WTC11 (cell line): Measurements from ENCODE around the gene RAC3. TPM values are rescaled to one million over a fixed set of nuclear protein-coding genes. Genes with fewer than 3 reads are reported as not detected.

Experiments used
- ATAC-seq: fragments of 200-7000 bp; cut with Tn5 transposase; 2 replicates; pipeline ENCODE4 v1.10.0; 2021; ENCODE audit warnings: mild to moderate bottlenecking, moderate library complexity
- Bru-seq: library from RNA; stranded (reverse); fragments of 400-500 nt; gene quantifications from one replicate; lab custom pipeline; 2021; lab: Mats Ljungman, UMichigan
- CTCF ChIA-PET: fragments of 300-600 bp; sonication (Branson Sonifier 250); formaldehyde crosslinking; loops from one replicate; lab custom pipeline; 2021; ENCODE audit warnings: antibody characterized with exemption; lab: Charles Lee
- POLR2A ChIA-PET: fragments of 350-600 bp; sonication (Branson Sonifier 250); formaldehyde crosslinking; loops from one replicate; lab custom pipeline; 2021; ENCODE audit warnings: antibody characterized with exemption; lab: Charles Lee
- DNase-seq: peaks from one replicate; pipeline ENCODE4 v3.0.0; 2021; ENCODE audit warnings: low spot score
- H3K27ac Mint-ChIP-seq: 2 replicates; pipeline ENCODE4 v1.8.0; 2021; ENCODE audit warnings: mixed read lengths
- H3K27me3 Mint-ChIP-seq: 2 replicates; pipeline ENCODE4 v1.8.0; 2021; ENCODE audit warnings: low read depth, mild to moderate bottlenecking, moderate library complexity, mixed read lengths
- H3K36me3 Mint-ChIP-seq: 2 replicates; pipeline ENCODE4 v1.8.0; 2021; ENCODE audit warnings: mixed read lengths
- H3K4me1 Mint-ChIP-seq: 2 replicates; pipeline ENCODE4 v1.8.0; 2022; ENCODE audit warnings: mixed read lengths
- H3K4me3 Mint-ChIP-seq: 2 replicates; pipeline ENCODE4 v1.8.0; 2021; ENCODE audit warnings: mild to moderate bottlenecking, moderate library complexity, mixed read lengths
- H3K9me3 Mint-ChIP-seq: 2 replicates; pipeline ENCODE4 v1.8.0; 2021; ENCODE audit warnings: mixed read lengths
- CREB1 ChIP-seq: sonication (generic); formaldehyde crosslinking; IDR thresholded peaks from 2 replicates; pipeline ENCODE4 v1.8.0; 2023; ENCODE audit warnings: mild to moderate bottlenecking, missing genetic modification reagents
- ETV6 ChIP-seq: sonication (generic); formaldehyde crosslinking; IDR thresholded peaks from 2 replicates; pipeline ENCODE4 v1.8.1; 2022; ENCODE audit warnings: mild to moderate bottlenecking, missing genetic modification reagents
- NFATC4 ChIP-seq: fragments of 250-450 bp; sonication (Bioruptor Pico); IDR thresholded peaks from 2 replicates; pipeline ENCODE4 v1.9.0; 2021; ENCODE audit warnings: mild to moderate bottlenecking
- TCF7 ChIP-seq: sonication (generic); formaldehyde crosslinking; IDR thresholded peaks from 2 replicates; pipeline ENCODE4 v1.8.0; 2022; ENCODE audit warnings: mild to moderate bottlenecking, low read depth, missing genetic modification reagents, moderate library complexity
- ZNF219 ChIP-seq: sonication (generic); formaldehyde crosslinking; IDR thresholded peaks from 2 replicates; pipeline ENCODE4 v1.8.0; 2023; ENCODE audit warnings: missing genetic modification reagents, mild to moderate bottlenecking, borderline replicate concordance
- long read RNA-seq, 3 experiments: library from RNA in 1 of 3; library from capped mRNA in 1 of 3; library from polyadenylated mRNA in 1 of 3; unstranded in 2 of 3; stranded (forward) in 1 of 3; transcript quantifications; one replicate each; pipeline ENCODE4 v2.0.0, GENCODE V29; 2021
- total RNA-seq: library from RNA; stranded (reverse); gene quantifications from 3 replicates; pipeline ENCODE4 v1.2.3, GENCODE V29; 2021
- TF ChIP-seq, protein P1 (sequence below): fragments of 250-450 bp; sonication (Bioruptor Pico); IDR thresholded peaks from 2 replicates; pipeline ENCODE4 v1.9.0; 2021; ENCODE audit warnings: mild to moderate bottlenecking, borderline replicate concordance
- TF ChIP-seq, protein P2 (sequence below): sonication (generic); formaldehyde crosslinking; IDR thresholded peaks from 2 replicates; pipeline ENCODE4 v1.8.0; 2022; ENCODE audit warnings: missing genetic modification reagents
- TF ChIP-seq, protein P3 (sequence below): sonication (generic); formaldehyde crosslinking; IDR thresholded peaks from 2 replicates; pipeline ENCODE4 v1.8.0; 2022; ENCODE audit warnings: mild to moderate bottlenecking, missing genetic modification reagents
- TF ChIP-seq, protein P4 (sequence below): sonication (generic); formaldehyde crosslinking; IDR thresholded peaks from 2 replicates; pipeline ENCODE4 v1.8.1; 2022; ENCODE audit warnings: low read depth, missing genetic modification reagents, borderline replicate concordance
- TF ChIP-seq, protein P5 (sequence below): sonication (generic); formaldehyde crosslinking; IDR thresholded peaks from 2 replicates; pipeline ENCODE4 v1.8.0; 2022; ENCODE audit warnings: mild to moderate bottlenecking, missing genetic modification reagents
- TF ChIP-seq, protein P6 (sequence below): fragments of 250-450 bp; sonication (Bioruptor Pico); IDR thresholded peaks from 2 replicates; pipeline ENCODE4 v1.9.0; 2021; ENCODE audit warnings: mild to moderate bottlenecking

The RAC3 gene
- 135 to 163 TPM (median 138 TPM) in 3 replicates for total RNA-seq
- Bru-seq, nascent RNA, result percentile 65 among the genes with signal in this experiment
- long read RNA-seq, experiment 1, transcript RAC3-201 (6 exons, 1,090 nt), result minor isoform, 13 of 39 reads
- long read RNA-seq, experiment 1, transcript RAC3-202 (5 exons, 831 nt), result major isoform, 18 of 39 reads
- long read RNA-seq, experiment 1, partial matches to known transcripts, result 2 of 39 reads
- long read RNA-seq, experiment 1, other reads (novel, unspliced or antisense), result 6 of 39 reads
- long read RNA-seq, experiment 2, transcript RAC3-201 (6 exons, 1,090 nt), result minor isoform, 55 of 195 reads
- long read RNA-seq, experiment 2, transcript RAC3-202 (5 exons, 831 nt), result major isoform, 58 of 195 reads
- long read RNA-seq, experiment 2, partial matches to known transcripts, result 45 of 195 reads
- long read RNA-seq, experiment 2, other reads (novel, unspliced or antisense), result 37 of 195 reads
- long read RNA-seq, experiment 3, transcript RAC3-202 (5 exons, 831 nt), result major isoform, 84 of 109 reads
- long read RNA-seq, experiment 3, partial matches to known transcripts, result 0 of 109 reads
- long read RNA-seq, experiment 3, other reads (novel, unspliced or antisense), result 23 of 109 reads

DNA sequence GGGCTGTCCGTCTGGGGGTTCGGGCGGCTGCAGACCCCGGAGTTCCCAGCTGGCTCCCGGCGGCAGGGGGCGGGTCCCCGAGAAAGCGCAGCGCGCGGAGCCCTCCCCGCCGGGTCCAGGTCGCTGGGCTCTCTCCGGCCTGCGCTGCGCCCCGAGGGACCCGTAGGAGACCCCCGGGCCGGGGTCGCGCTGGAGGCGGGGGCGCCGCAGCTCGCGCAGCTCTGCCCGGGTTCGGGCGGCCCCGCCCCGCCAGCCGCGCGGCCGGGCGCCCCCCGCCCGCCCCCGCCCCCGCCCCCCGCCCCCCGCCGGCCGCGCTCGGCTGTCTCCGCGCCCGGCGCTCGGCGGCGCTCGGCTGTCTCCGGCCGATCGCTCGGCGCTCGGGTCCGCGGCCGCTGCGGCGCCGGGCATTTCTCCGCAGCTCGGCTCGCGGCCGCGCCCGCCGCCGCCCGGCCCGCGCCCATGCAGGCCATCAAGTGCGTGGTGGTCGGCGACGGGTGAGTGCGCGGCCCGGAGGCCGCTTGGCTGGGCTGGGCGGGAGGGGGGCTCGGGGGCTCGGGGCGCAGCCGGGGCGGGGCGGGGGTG is at the start of gene RAC3:
Gene RAC3 (plus strand): TSS at position 376 of the 582 bp plus-strand sequence. CDS start 84 bp downstream, at position 460.
- TF ChIP-seq, protein P1, sequence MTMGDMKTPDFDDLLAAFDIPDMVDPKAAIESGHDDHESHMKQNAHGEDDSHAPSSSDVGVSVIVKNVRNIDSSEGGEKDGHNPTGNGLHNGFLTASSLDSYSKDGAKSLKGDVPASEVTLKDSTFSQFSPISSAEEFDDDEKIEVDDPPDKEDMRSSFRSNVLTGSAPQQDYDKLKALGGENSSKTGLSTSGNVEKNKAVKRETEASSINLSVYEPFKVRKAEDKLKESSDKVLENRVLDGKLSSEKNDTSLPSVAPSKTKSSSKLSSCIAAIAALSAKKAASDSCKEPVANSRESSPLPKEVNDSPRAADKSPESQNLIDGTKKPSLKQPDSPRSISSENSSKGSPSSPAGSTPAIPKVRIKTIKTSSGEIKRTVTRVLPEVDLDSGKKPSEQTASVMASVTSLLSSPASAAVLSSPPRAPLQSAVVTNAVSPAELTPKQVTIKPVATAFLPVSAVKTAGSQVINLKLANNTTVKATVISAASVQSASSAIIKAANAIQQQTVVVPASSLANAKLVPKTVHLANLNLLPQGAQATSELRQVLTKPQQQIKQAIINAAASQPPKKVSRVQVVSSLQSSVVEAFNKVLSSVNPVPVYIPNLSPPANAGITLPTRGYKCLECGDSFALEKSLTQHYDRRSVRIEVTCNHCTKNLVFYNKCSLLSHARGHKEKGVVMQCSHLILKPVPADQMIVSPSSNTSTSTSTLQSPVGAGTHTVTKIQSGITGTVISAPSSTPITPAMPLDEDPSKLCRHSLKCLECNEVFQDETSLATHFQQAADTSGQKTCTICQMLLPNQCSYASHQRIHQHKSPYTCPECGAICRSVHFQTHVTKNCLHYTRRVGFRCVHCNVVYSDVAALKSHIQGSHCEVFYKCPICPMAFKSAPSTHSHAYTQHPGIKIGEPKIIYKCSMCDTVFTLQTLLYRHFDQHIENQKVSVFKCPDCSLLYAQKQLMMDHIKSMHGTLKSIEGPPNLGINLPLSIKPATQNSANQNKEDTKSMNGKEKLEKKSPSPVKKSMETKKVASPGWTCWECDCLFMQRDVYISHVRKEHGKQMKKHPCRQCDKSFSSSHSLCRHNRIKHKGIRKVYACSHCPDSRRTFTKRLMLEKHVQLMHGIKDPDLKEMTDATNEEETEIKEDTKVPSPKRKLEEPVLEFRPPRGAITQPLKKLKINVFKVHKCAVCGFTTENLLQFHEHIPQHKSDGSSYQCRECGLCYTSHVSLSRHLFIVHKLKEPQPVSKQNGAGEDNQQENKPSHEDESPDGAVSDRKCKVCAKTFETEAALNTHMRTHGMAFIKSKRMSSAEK, result no peak
- TF ChIP-seq ETV6, result 0 out of 2 replicates have a peak, but pooled peaks have one; percentile 0
- ChIA-PET CTCF (interaction anchor here (0.9 to 5.7 kb wide), 22 partner anchors 12 to 269 kb away, joined by 4 to 119 read pairs (median 13); partner anchors contain the start of genes CENPX, FASN, GPS1 and LRRC45), POLR2A (interaction anchor here (0.8 to 1.1 kb wide), 3 partner anchors 8 to 28 kb away, joined by 3 to 5 read pairs (median 4); partner anchors contain the start of genes CENPX and LRRC45)
- Mint-ChIP-seq H3K4me1 (peaks cover 14% of the 10 kb centered on the region), H3K4me3 (peak within 1 kb of the TSS; percentile 73), H3K27ac (no peak within 1 kb of the TSS), H3K9me3 (no peaks in the 10 kb centered on the region), H3K36me3 (0 out of 2 replicates have a peak, but pooled peaks cover 6% of the 10 kb centered on the region), H3K27me3 (no peaks in the 10 kb centered on the region)
- peak; percentile 56 for DNase-seq
- peak; percentile 47 for ATAC-seq

DNA sequence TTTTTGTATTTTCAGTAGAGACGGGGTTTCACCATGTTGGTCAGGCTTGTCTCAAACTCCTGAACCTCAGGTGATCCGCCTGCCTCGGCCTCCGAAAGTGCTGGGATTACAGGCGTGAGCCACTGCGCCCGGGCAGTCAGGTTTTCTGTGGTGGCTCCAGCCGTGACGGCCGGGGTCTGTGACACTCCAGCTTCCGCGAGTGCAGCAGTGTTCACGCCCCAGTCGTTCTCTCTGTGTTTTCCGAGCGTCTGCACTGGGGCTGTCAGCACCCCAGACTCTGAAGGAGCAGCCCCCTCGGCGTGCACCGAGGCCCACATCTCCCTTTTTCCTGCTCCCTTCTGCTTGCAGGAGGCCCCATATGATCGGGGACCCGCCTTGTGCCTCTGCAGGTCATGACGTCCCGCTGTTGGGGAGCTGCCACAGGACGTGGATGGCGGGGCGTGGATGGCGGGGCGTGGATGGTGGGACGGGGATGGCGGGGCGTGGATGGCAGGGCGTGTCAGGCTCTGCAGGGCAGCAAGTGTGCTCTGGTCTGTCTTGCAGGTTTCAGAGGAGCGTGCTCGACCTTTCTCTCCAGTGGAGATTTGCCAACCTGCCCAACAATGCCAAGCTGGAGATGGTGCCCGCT is 48.4 kb upstream of the RAC3 start:
- Mint-ChIP-seq H3K27ac (no peak overlapping the region), H3K27me3 (no peaks in the 10 kb centered on the region), H3K9me3 (no peaks in the 10 kb centered on the region), H3K36me3 (peaks cover 29% of the 10 kb centered on the region), H3K4me3 (no peak overlapping the region), H3K4me1 (peaks cover 3% of the 10 kb centered on the region; the same call in 1 of the 2 replicates)
- TF ChIP-seq, protein P2, sequence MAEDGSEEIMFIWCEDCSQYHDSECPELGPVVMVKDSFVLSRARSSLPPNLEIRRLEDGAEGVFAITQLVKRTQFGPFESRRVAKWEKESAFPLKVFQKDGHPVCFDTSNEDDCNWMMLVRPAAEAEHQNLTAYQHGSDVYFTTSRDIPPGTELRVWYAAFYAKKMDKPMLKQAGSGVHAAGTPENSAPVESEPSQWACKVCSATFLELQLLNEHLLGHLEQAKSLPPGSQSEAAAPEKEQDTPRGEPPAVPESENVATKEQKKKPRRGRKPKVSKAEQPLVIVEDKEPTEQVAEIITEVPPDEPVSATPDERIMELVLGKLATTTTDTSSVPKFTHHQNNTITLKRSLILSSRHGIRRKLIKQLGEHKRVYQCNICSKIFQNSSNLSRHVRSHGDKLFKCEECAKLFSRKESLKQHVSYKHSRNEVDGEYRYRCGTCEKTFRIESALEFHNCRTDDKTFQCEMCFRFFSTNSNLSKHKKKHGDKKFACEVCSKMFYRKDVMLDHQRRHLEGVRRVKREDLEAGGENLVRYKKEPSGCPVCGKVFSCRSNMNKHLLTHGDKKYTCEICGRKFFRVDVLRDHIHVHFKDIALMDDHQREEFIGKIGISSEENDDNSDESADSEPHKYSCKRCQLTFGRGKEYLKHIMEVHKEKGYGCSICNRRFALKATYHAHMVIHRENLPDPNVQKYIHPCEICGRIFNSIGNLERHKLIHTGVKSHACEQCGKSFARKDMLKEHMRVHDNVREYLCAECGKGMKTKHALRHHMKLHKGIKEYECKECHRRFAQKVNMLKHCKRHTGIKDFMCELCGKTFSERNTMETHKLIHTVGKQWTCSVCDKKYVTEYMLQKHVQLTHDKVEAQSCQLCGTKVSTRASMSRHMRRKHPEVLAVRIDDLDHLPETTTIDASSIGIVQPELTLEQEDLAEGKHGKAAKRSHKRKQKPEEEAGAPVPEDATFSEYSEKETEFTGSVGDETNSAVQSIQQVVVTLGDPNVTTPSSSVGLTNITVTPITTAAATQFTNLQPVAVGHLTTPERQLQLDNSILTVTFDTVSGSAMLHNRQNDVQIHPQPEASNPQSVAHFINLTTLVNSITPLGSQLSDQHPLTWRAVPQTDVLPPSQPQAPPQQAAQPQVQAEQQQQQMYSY (CRISPR knock-in tag), result 0 out of 2 replicates have a peak, but pooled peaks have one; percentile 13
- no peak for TF ChIP-seq NFATC4 (CRISPR knock-in tag)
- ChIA-PET POLR2A (no interaction called here), CTCF (interaction anchor here (1.0 to 2.0 kb wide), 3 partner anchors 13 to 171 kb away, joined by 3 to 7 read pairs (median 3); partner anchors contain the start of gene RAC3)
- DNase-seq, result no peak
- ATAC-seq, result no peak

DNA sequence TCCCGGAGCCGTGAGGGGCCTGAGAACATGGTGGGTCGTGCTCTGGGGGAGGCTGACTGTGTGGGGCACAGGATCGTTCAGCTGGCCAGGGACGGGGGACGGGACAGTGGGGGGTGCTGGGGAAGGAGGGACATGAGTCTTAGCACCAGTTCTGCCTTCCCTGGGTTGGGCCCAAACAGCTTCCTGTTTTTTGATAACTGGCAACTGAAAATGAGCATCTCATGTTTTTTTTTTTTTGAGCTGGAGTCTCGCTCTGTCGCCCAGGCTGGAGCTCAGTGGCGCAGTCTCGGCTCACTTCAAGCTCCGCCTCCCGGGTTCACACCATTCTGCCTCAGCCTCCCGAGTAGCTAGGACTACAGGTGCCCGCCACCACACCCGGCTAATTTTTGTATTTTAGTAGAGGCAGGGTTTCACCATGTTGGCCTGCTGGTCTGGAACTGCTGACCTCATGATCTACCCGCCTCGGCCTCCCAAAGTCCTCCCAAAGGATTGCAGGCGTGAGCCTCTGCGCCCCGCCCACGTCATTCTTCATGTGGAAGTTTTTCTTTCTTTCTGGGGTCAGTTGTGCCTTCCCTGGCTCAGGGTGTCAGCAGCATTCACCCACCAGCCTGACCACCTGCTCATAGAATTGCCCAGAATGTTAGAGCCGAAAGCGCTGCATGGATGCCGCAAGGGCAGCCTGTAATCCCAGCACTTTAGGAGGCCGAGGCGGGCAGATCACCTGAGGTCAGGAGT is 47.7 kb upstream of the RAC3 start:
- POLR2A ChIA-PET, result interaction anchor here (0.5 to 0.7 kb wide), 2 partner anchors 9 to 129 kb away, joined by 3 read pairs; no protein-coding TSS in a partner anchor
- Mint-ChIP-seq H3K4me3 (no peak overlapping the region), H3K9me3 (no peaks in the 10 kb centered on the region), H3K4me1 (0 out of 2 replicates have a peak, but pooled peaks cover under 1% of the 10 kb centered on the region), H3K27ac (no peak overlapping the region), H3K27me3 (no peaks in the 10 kb centered on the region), H3K36me3 (peaks cover 29% of the 10 kb centered on the region)
- CTCF ChIA-PET, result interaction anchor here (0.6 to 2.0 kb wide), 5 partner anchors 12 to 249 kb away, joined by 3 to 7 read pairs (median 3); partner anchors contain the start of gene RAC3
- ATAC-seq (no peak), DNase-seq (no peak)
- TF ChIP-seq, protein P3, sequence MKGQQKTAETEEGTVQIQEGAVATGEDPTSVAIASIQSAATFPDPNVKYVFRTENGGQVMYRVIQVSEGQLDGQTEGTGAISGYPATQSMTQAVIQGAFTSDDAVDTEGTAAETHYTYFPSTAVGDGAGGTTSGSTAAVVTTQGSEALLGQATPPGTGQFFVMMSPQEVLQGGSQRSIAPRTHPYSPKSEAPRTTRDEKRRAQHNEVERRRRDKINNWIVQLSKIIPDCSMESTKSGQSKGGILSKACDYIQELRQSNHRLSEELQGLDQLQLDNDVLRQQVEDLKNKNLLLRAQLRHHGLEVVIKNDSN (CRISPR knock-in tag), result no peak
- TF ChIP-seq, protein P4, sequence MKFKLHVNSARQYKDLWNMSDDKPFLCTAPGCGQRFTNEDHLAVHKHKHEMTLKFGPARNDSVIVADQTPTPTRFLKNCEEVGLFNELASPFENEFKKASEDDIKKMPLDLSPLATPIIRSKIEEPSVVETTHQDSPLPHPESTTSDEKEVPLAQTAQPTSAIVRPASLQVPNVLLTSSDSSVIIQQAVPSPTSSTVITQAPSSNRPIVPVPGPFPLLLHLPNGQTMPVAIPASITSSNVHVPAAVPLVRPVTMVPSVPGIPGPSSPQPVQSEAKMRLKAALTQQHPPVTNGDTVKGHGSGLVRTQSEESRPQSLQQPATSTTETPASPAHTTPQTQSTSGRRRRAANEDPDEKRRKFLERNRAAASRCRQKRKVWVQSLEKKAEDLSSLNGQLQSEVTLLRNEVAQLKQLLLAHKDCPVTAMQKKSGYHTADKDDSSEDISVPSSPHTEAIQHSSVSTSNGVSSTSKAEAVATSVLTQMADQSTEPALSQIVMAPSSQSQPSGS (CRISPR knock-in tag), result no peak
- TF ChIP-seq, protein P5, sequence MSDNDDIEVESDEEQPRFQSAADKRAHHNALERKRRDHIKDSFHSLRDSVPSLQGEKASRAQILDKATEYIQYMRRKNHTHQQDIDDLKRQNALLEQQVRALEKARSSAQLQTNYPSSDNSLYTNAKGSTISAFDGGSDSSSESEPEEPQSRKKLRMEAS (CRISPR knock-in tag), result no peak
- no peak for TF ChIP-seq ZNF219
- TF ChIP-seq, protein P6, sequence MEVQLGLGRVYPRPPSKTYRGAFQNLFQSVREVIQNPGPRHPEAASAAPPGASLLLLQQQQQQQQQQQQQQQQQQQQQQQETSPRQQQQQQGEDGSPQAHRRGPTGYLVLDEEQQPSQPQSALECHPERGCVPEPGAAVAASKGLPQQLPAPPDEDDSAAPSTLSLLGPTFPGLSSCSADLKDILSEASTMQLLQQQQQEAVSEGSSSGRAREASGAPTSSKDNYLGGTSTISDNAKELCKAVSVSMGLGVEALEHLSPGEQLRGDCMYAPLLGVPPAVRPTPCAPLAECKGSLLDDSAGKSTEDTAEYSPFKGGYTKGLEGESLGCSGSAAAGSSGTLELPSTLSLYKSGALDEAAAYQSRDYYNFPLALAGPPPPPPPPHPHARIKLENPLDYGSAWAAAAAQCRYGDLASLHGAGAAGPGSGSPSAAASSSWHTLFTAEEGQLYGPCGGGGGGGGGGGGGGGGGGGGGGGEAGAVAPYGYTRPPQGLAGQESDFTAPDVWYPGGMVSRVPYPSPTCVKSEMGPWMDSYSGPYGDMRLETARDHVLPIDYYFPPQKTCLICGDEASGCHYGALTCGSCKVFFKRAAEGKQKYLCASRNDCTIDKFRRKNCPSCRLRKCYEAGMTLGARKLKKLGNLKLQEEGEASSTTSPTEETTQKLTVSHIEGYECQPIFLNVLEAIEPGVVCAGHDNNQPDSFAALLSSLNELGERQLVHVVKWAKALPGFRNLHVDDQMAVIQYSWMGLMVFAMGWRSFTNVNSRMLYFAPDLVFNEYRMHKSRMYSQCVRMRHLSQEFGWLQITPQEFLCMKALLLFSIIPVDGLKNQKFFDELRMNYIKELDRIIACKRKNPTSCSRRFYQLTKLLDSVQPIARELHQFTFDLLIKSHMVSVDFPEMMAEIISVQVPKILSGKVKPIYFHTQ (CRISPR knock-in tag), result no peak
- TF ChIP-seq CREB1, result no peak
- no peak for TF ChIP-seq TCF7
